ENCODE results near the gene IKZF3.
A peak's percentile ranks its signal among the peaks of the same experiment; 100 is the strongest.
"Not testable (repeated sequence)": the region's sequence is repeated elsewhere in the genome, so short reads cannot be mapped to it uniquely, and the experiment has no call there.

Gene IKZF3

GRCh38 chr17:39754958-39755553, 109.1 kb downstream of the IKZF3 start:
- no peak for DNase-seq
- peak overlapping the region; percentile 97 for H3K27ac Mint-ChIP-seq
- H3K4me1 Mint-ChIP-seq (ENCODE audit: low read depth) = peaks cover 77% of the 10 kb centered on the region
- H3K9me3 Mint-ChIP-seq = no peaks in the 10 kb centered on the region
- H3K36me3 Mint-ChIP-seq (ENCODE audit: low read depth) = peaks cover 21% of the 10 kb centered on the region
- H3K27me3 Mint-ChIP-seq = no peaks in the 10 kb centered on the region
- peak overlapping the region; percentile 57 for H3K4me3 Mint-ChIP-seq

- DNase-seq = peak; percentile 98
- H3K4me3 Mint-ChIP-seq = peak overlapping the region; percentile 77
- peaks cover 15% of the 10 kb centered on the region for H3K36me3 Mint-ChIP-seq (ENCODE audit: low read depth)
- H3K9me3 Mint-ChIP-seq = no peaks in the 10 kb centered on the region
- H3K27ac Mint-ChIP-seq = peak overlapping the region; percentile 97
- H3K27me3 Mint-ChIP-seq = no peaks in the 10 kb centered on the region
- peaks cover 71% of the 10 kb centered on the region for H3K4me1 Mint-ChIP-seq (ENCODE audit: low read depth)
Measured at GRCh38 chr17:39754161-39754957, 109.8 kb downstream of the IKZF3 start.

- no peaks in the 10 kb centered on the region for H3K27me3 Mint-ChIP-seq
- peaks cover 68% of the 10 kb centered on the region for H3K4me1 Mint-ChIP-seq (ENCODE audit: low read depth)
- H3K27ac Mint-ChIP-seq = peak overlapping the region; percentile 96
- H3K9me3 Mint-ChIP-seq = no peaks in the 10 kb centered on the region
- no peak for DNase-seq
- peak overlapping the region; percentile 77 for H3K4me3 Mint-ChIP-seq
- H3K36me3 Mint-ChIP-seq (ENCODE audit: low read depth) = peaks cover 7% of the 10 kb centered on the region
Measured at GRCh38 chr17:39753514-39754160, 110.5 kb downstream of the IKZF3 start.

GRCh38 chr17:39752241-39752881, 111.8 kb downstream of the IKZF3 start:
- Mint-ChIP-seq H3K36me3 (ENCODE audit: low read depth) (peaks cover 3% of the 10 kb centered on the region), H3K4me1 (ENCODE audit: low read depth) (peaks cover 55% of the 10 kb centered on the region), H3K27ac (peak overlapping the region; percentile 96), H3K4me3 (peak overlapping the region; percentile 77), H3K27me3 (no peaks in the 10 kb centered on the region), H3K9me3 (no peaks in the 10 kb centered on the region)
- no peak for DNase-seq

- H3K4me3 Mint-ChIP-seq = no peak overlapping the region
- peak overlapping the region; percentile 96 for H3K27ac Mint-ChIP-seq
- peaks cover 48% of the 10 kb centered on the region for H3K4me1 Mint-ChIP-seq (ENCODE audit: low read depth)
- H3K9me3 Mint-ChIP-seq = no peaks in the 10 kb centered on the region
- no peak for DNase-seq
- H3K36me3 Mint-ChIP-seq (ENCODE audit: low read depth) = peaks cover 3% of the 10 kb centered on the region
- no peaks in the 10 kb centered on the region for H3K27me3 Mint-ChIP-seq
Measured at GRCh38 chr17:39751637-39752036, 112.5 kb downstream of the IKZF3 start.

GRCh38 chr17:39751016-39751543, 113.0 kb downstream of the IKZF3 start:
- H3K4me3 Mint-ChIP-seq = no peak overlapping the region
- DNase-seq = no peak

GRCh38 chr17:39750131-39751015, 113.7 kb downstream of the IKZF3 start:
- Mint-ChIP-seq H3K9me3 (no peaks in the 10 kb centered on the region), H3K4me3 (no peak overlapping the region), H3K27me3 (no peaks in the 10 kb centered on the region), H3K4me1 (ENCODE audit: low read depth) (peaks cover 35% of the 10 kb centered on the region), H3K27ac (no peak overlapping the region), H3K36me3 (ENCODE audit: low read depth) (no peaks in the 10 kb centered on the region)
- DNase-seq = no peak

More at GRCh38 chr17:39751016-39751543, 113.0 kb downstream of the IKZF3 start:
- H3K36me3 Mint-ChIP-seq (ENCODE audit: low read depth) = peaks cover under 1% of the 10 kb centered on the region
- H3K27me3 Mint-ChIP-seq = no peaks in the 10 kb centered on the region
- no peaks in the 10 kb centered on the region for H3K9me3 Mint-ChIP-seq
- peaks cover 42% of the 10 kb centered on the region for H3K4me1 Mint-ChIP-seq (ENCODE audit: low read depth)
- H3K27ac Mint-ChIP-seq = peak overlapping the region; percentile 96

- not testable (repeated sequence) for H3K27me3 Mint-ChIP-seq
Measured at GRCh38 chr17:39748444-39749034, 115.6 kb downstream of the IKZF3 start.

GRCh38 chr17:39747745-39748144, 116.4 kb downstream of the IKZF3 start:
- no peak for DNase-seq
- H3K4me3 Mint-ChIP-seq = no peak overlapping the region
- H3K27ac Mint-ChIP-seq = no peak overlapping the region
- H3K9me3 Mint-ChIP-seq = no peaks in the 10 kb centered on the region
- no peaks in the 10 kb centered on the region for H3K36me3 Mint-ChIP-seq (ENCODE audit: low read depth)
- peaks cover 20% of the 10 kb centered on the region for H3K4me1 Mint-ChIP-seq (ENCODE audit: low read depth)
- no peaks in the 10 kb centered on the region for H3K27me3 Mint-ChIP-seq

More at GRCh38 chr17:39748444-39749034, 115.6 kb downstream of the IKZF3 start:
- not testable (repeated sequence) for H3K9me3 Mint-ChIP-seq; H3K4me3 Mint-ChIP-seq; DNase-seq; H3K36me3 Mint-ChIP-seq (ENCODE audit: low read depth); H3K27ac Mint-ChIP-seq
- peaks cover 28% of the 10 kb centered on the region for H3K4me1 Mint-ChIP-seq (ENCODE audit: low read depth)

- no peak overlapping the region for H3K27ac Mint-ChIP-seq
- no peaks in the 10 kb centered on the region for H3K36me3 Mint-ChIP-seq (ENCODE audit: low read depth)
- H3K27me3 Mint-ChIP-seq = peaks cover 3% of the 10 kb centered on the region
- DNase-seq = no peak
- peaks cover 5% of the 10 kb centered on the region for H3K4me1 Mint-ChIP-seq (ENCODE audit: low read depth)
- no peaks in the 10 kb centered on the region for H3K9me3 Mint-ChIP-seq
- no peak overlapping the region for H3K4me3 Mint-ChIP-seq
Measured at GRCh38 chr17:39746145-39746461, 118.0 kb downstream of the IKZF3 start.

GRCh38 chr17:39745335-39746144, 118.6 kb downstream of the IKZF3 start:
- Mint-ChIP-seq H3K27ac (no peak overlapping the region), H3K36me3 (ENCODE audit: low read depth) (no peaks in the 10 kb centered on the region), H3K9me3 (no peaks in the 10 kb centered on the region), H3K4me1 (ENCODE audit: low read depth) (peaks cover 9% of the 10 kb centered on the region), H3K4me3 (no peak overlapping the region), H3K27me3 (peaks cover 7% of the 10 kb centered on the region)
- DNase-seq = no peak

- Mint-ChIP-seq H3K27ac (no peak overlapping the region), H3K27me3 (peaks cover 14% of the 10 kb centered on the region), H3K4me3 (no peak overlapping the region), H3K4me1 (ENCODE audit: low read depth) (peaks cover 16% of the 10 kb centered on the region), H3K9me3 (no peaks in the 10 kb centered on the region), H3K36me3 (ENCODE audit: low read depth) (no peaks in the 10 kb centered on the region)
- no peak for DNase-seq
Measured at GRCh38 chr17:39744836-39745215, 119.3 kb downstream of the IKZF3 start.
